ENCODE measurements around the gene MICALL2.

The MICALL2 gene

DNA sequence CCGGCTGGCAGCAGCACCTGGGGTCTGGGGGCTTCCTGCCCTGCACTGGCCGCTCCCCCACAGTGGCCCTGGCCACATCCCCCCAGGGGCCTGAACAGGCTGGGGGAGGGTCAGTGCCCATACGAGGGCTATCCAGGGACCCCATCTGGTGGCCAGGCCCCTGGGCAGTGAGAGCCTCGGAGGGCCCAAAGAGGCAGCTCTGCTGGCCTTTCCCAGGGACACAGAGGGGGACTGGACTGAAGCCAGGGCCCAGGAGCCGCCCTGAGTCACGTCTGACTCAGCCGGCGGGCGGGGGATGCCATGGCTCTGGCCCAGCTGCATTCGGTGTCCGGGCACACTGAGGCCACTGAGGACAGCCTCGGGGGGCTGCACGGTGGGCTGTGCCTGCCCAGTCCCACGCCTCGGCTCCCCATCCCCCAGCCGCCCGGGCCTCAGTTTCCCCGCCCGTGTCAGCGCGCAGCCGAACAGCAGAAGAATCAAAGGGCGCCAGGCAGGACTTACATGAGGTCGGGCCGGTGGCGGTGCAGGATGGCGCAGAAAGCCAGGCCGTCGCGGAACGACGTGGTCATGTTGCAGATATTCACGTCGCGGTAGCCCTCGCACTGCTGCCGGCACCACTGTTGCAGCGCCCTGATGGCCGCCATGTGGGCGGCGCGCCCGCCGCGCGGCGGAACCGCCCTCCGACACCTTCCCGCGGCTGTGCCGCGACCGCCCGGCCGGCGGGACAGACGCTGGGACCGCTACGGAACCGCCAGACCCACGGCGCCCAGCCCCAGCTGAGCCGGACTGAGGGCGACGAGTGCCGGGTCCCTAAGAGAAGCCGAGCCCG is at the start of gene MICALL2:
Gene MICALL2 (minus strand): TSS at position 788 of the 829 bp plus-strand sequence. CDS start 144 bp downstream, at position 644.
- DNase-seq (ENCODE audit: low read depth in 2 of 2), result peak in 1 of 2 experiments; percentile 12

DNA sequence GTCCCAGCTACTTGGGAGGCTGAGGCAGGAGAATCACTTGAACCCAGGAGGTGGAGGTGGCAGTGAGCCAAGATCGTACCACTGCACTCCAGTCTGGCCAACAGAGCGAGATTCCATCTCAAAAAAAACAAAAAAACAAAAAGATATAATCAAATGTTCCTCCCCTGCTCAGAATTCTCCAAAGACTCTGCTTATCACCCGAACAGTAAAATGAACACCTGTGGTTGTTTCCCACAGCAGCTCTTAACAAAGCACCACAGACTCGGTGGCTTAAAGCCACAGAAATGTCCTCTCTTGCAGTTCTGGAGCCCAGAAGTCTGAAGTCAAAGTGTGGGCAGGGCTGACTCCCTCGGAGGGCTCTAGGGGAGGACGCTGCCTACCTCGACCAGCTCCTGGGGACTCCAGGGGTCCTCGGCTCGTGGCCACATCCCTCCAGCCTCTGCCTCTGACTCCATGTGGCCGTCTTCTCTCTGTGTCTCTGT is 49.0 kb upstream of the MICALL2 start:
- DNase-seq (ENCODE audit: low read depth in 2 of 2), result no peak

DNA sequence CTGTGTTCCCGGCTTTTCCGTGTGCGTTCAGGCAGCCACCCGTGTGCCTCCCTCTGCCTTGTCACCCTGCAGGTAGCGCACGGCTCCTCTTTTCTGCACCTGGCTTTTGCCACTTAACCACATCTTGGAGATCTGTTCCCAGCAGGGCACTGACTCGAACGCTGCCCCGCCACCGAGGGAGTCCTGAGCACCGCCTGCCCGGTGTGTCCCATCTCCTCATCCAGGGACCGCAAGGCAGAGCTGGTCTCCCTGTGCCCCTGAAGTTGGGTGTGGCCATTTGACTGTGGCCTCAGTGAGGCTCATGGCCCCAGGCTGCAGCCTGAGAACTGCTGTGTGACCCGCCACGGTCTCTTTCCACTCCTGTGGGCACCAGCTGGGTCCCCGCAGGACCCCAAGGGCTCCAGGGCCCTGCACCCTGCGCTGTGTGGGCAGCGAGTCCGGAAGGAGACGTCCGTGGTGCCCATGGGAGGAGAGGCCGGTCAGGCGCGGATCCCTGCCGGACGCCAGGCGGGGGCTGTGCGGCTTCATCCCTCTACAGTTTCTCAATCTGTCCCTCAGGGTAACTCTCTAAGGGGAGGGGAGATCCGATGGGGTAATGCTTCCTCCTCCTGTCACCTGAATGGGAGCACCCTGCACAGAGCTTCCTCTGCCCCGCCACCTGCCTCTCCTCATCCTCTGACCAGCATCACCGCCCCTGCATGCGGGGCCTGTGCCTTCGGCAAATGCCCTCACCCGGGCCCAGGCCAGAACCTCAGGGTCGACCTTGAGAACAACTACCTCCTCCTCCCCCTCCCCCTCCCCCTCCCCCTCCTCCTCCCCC is 46.7 kb upstream of the MICALL2 start:
- DNase-seq (ENCODE audit: low read depth in 2 of 2), result no peak

DNA sequence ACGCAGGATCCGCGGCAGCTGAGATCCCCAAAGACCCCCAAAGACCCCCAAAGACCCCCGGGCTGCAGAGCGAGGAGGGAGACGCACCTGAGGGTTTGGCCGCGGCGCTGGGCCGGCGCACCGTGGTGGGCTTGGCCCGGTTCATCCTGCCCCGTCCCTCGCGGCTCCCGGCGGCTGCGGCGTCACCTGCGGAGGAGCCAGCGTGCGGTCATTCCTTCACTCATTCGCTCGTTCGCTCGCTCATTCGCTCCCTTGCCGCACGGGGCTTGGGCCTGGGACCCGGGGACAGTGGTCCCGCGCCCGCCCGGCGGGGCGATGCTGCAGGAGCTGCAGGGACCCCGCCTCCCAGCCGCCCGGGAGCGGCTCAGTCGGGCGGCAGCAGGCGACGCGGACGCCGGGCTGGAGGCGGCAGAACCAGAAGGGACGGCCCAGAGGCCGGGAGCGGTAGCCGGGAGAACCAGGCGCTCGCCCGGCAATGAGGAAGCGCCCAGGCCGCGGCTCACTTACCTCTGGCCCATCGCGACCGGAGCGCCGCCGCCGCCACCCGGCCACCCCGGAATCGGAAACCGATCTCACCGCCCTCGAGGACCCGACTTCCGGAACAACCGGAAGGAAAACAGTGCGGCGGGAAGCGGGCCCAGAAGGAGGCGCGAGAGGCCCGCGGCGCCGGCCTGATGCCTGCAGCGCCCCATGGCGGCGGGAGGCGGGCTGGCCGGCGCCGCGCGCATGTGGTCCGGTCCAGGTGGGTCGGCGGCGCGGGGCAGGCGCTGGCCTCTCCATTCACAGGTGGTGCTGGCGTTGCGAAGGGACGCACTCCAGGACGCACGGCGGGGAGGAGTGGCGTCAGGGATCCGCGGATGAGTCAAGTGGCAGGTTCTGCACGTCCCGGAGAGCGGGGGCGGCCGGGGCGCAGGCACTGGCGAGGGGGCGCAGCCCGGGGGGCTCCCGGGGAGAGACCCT is 44.8 kb upstream of the MICALL2 start, which contains the start of gene INTS1:
Gene INTS1 (minus strand): TSS at position 574 of the 960 bp plus-strand sequence. CDS start 429 bp downstream, at position 145.
- peak; percentile 87 for DNase-seq (ENCODE audit: low read depth in 2 of 2)

DNA sequence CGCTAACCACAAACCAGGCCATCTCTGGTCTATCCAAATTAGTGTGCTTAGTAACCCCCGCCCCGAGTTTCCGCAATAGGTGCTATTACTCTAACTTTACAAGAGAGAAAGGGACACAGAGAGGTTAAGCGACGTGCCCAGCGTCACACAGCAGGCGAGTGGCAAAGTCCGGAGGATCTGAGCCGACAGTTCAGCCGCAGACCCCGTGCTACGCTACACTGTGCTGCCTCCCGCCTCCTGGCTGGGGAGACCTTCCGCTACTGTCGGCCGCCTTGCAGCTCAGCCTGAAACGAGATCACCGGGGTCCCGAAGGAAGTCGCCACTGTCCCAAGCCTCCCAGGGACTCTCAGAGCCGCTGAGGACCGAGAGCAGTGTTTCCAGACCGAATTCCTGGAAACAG is 44.1 kb upstream of the MICALL2 start:
- DNase-seq (ENCODE audit: low read depth in 2 of 2), result no peak

DNA sequence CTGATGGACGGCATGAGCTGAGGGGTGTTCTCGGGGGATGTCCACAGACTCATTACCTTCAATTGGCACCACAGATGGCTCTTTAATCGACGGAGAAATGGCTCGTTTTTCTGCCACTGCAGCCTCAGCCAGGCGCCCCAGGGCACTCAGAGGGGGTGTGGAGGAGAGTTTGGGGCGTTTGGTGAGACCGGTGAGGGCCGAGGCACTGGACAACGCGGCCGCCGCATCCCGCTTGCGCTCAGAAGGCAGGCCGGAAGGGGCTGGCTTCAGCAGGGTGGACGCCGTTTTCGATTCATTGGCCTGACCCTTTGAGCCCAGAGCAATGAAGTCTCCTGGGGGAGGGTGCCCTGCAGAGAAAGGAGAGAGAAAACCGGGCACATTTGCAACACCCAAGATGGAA is 43.6 kb upstream of the MICALL2 start:
- DNase-seq (ENCODE audit: low read depth in 2 of 2), result no peak

DNA sequence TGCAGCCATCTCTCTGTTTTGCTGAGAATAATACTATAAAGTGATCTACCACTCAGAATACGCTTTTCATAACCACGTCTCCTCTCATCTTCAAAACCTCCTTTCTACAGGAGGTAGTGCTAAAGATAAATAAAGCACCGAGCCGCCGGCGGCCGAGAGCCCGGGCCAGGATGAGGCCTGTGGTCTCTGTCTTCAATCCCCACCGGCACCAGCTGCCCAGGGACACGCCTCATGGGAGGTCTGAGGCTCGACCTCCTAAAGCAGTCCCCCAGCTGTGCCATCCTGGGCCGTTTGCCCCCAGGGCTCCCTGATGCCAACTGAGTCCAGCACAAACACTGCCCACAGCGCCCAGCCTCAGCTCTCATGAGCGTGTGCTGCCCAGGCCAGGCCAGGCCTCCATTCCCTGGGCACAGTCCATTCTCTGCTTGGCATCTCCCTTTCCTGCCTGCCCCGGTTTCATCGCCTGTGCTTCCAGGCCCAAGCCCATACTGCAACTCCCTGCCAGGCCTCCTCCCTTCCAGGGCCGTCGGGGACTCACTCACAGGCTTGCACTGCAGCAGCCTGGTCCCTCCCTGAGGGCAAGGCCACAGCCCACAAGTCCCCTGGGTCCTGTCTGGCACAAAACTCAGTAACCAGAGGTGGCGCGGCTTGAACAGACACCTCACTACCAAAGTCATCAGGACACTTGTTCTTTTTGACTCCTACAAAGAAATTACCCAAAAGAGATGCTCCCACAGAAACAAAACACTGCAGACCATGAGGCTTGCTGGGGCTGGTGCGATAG is 42.4 kb upstream of the MICALL2 start:
- no peak for DNase-seq (ENCODE audit: low read depth in 2 of 2)

DNA sequence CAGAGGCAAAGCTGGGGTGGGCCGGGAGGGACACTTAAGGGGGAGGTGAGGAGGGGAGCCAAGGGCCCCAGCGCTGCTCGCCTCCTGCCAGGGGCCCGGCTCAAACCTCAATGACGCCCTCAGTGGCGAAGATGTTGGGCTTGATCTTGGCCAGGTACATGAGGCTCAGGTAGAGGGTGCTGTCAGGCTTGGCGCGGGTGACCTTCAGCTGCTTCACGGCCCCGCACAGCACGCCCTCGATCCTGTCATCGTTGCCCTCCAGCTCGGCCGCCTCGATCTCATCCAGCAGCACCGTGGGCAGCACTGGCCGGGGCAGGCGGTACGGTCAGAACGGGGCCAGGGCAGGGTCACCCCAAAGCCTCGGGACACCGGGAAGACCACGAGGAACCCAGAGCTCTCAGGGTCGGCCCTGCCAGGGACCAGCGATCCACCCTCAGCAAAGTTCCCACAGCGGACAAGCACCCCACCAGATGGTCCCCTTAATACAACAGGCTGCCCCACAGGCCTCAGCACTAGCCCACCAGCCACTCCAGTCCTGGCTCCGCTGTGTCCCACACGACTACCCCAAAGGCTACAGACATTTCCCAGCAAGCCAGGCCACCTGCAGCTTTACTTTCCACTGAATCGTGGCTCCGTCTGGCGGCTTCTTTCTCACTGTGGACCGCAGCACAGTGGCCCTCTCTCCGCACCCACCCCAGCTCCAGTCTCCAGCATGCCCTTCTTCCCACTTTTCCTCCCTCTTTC is 41.0 kb upstream of the MICALL2 start:
- DNase-seq (ENCODE audit: low read depth in 2 of 2), result no peak

DNA sequence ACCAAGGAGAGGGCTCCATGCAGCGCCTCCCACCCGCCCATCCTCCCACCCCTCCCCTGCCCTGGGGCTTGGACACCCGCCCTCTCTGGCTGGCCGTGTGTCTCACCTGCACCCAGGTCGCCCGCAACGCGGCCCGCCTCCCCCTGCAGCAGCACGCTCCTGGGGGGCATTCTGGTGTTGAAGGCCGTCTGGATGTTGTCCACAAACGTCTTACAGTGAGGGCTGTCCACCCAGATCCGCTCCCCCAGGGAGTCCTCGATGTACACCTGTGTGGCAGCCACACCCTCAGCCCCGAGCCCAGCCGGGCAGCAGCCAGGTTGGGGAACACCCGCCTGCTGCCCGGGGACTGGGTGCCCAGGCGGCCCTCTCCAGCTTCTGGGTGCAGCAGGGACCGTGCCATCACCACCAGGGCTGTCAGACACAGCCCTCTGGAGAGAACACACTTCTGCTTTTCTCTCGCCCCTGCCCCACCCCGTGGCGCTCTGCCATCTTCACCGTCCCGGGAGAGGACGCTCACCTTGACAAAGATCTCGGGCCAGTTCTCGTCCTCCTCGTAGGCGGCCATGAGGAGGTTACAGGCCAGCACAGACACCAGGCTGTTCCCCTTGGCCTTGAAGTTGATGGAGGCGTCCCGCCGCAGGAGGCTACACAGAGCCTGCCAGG is 40.2 kb upstream of the MICALL2 start:
- no peak for DNase-seq (ENCODE audit: low read depth in 2 of 2)

DNA sequence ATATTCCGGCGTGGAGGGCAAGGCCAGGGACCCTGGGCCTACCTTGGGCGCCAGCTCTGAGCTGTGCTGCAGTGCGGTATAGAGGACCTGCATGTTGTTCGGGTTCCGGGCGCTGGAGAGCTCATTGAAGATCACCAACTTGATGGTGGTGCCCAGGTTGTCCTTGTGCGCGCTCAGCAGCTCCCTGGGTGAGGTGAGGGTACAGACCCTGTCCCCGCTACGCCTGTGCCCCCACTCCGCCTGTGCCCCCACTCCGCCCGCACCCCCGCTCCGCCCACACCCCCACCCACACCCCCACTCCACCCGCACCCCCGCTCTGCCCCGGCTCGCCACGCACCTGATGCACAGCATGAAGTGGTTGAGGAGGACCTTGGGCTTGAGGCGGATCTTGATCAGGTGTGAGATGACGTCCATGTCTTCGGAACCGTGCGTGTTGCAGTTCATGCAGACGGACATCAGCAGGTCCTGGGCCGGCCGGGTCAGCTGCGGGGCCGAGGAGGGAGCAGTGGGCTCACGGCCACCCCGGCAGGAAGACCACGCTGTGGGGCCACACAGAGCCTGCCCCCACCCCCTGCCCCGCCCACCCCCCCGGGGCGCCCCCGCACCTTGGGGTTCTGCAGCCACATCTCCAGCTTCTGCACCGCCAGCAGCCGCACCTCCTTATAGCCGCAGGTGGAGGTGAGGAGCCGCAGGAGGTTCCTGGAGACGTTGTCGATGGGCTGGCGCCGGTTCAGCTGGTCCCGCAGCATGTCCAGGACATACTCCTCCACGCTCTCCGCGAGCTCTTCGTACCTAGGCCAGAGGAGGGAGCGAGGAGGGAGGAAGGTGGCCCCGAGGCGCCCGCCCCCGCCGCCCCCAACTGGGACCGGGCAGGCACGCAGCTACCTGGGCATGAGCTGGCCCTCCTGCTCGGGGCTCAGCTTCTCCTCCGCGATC is 39.4 kb upstream of the MICALL2 start:
- DNase-seq (ENCODE audit: low read depth in 2 of 2), result no peak

DNA sequence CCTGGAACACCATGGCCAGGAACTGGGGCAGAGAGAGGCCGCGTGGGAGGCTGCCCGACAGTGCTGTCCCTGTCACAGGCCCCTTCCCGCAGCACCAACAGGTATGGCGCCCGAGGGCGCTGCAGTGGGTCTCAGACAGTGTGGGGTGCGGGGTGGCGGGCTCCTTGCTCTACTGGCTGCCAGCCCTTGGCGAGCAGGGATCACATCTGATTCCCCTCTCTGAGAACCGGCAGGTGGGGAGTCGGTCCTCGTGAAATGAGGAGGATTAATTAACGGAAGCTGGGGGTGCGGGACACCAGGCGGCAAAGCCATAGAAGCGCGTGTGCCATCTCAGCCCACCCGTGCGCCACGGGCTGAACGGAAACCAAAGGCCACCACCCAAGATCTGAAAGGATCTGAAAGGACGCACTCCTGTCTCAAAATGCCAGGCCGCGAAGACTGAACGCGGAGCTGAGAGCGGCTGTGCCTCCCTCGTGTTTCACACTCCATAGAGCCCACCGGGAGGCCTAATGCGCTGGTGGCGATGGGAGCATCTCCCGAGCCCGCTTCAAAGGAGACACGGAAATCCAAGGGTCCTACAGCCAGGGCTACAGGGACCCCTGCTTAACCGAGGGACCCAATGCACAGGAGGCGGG is 38.1 kb upstream of the MICALL2 start:
- no peak for DNase-seq (ENCODE audit: low read depth in 2 of 2)

DNA sequence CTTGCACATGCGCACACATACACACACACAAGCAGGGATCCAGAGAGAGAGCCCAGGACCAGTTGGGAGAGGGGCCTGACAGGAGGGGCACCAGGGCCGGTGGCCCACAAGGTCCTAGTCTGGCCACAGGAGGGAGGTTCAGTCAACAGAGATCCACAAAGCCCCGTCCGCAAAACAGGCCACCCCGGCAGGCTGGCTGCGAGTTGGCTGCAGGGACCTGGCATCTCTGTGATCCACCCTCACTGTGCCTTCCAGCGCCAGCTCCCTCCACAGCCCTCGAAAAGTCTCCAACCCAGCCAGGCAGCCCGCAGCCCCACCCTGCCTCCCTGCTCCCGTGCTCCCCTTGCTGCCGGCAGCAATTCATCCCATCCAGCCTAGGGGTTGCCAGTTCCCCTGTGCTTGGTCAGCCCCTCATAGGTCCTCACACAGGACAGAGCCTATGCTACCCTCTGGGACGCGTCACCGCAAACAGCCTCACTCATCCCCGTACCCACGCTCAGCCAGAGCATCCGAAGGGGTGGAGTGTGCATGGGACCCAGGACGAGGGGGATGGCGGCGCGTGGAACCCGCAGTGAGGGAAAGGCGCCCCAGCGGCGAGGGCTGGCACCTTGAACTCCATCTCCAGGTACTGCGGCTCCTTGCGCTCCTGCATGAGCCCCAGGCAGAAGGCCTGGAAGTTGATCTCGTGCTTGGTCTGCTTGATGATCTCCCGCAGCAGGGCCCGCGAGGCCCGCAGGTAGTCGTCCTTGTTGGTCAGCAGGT is 37.4 kb upstream of the MICALL2 start:
- DNase-seq (ENCODE audit: low read depth in 2 of 2), result no peak

DNA sequence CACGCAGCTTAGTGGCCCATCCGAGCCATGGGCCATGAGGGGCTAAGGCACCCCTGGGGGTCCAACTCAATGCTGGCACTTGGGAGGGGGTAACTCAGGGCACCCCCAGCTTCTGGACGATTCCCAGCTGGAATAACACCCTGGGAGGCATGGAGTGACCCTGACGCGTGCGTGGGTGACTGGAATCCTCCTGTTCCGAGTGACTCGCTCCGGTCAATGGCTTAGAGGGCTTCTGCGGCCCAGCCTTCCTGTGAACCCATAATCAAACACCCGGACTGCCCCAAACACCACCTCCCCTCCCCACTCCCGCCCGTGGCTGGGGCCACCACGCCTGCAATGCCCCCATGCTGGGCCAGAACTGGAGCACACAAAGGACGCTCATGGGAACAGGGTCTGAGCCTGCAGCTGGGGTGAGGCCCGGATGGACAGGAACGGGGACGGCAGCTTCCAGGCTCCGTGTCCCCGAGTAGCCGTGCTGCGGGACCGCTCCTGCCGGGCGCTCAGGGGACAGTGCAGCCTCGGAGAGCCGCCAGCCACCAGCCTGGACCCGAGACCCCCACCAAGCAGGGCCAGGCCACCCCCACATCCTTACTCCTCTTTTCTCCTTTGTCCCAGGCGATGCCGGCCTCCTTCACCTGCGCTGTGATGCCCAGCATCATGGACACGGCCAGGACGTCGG is 36.4 kb upstream of the MICALL2 start:
- no peak for DNase-seq (ENCODE audit: low read depth in 2 of 2)

DNA sequence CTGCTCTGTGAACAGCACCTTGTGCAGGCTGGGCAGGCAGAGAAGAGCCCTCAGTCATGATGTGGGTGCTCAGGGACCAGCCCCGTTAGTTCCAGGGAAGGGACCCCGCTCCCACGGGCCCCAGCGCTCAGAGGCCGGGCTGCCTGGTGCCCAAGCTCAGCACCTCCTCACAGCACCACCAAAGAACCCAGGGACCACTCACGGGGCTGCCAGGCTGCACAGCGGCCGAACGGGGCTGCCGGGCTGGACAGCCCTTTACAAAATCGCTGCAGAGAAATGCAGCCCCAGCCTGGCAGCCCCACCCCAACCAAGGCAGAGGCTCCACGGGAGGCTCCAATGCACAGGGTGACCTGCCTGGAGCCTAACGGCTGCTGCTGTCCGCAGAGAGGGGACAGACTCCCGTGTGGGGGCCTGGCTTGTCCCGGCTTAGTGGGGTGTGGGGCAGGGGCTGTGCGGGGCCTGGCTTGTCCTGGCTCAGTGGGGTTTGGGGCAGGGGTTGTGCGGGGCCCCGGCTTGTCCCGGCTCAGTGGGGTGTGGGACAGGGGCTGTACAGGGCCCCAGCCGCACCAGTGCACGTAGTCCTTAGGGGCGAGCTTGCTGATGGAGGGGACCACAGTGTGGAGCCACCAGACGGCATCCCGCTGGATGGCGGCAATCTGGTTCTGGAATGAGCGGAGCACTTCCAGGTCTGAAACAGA is 35.7 kb upstream of the MICALL2 start:
- no peak for DNase-seq (ENCODE audit: low read depth in 2 of 2)

DNA sequence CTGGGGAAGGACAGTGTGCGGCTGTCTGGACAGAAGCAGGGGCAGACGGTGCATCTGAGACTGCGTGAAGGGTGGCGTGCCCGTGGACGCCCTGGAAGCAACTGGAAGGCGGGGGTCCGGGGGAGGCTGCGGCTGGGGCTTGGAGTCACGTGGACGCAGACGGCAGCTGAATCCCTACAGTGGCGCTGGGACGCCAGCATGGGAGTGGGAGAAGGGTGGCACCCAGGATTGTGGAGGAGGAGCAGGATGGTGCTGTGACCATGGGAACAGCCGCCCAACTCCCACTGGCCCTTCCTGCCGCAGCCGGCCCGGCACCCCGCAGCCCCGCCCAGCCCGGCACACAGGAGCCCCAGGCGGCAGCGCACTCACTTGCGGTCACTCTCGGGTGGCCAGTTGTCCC is 35.2 kb upstream of the MICALL2 start:
- no peak for DNase-seq (ENCODE audit: low read depth in 2 of 2)

DNA sequence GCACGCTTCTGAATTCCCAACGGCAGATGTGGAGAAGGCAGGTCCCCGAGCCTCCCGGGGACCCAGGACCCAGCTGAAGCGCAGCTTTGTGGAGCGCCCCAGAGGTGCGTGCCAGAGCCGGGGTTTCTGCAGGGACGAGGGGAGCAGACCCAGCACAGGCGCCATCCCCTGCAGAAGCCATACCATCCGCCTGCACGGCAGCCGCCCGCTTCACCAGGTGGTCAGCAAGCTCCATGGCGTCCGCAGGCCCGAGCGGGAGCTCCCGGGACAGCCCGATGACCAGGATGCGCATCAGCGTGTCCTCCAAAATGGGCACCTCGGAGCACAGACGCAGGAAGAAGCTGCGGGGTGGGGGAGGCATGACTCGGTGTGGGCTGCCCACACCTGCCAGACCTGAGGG is 34.3 kb upstream of the MICALL2 start:
- DNase-seq (ENCODE audit: low read depth in 2 of 2), result no peak

Measured in stimulated activated CD4-positive, alpha-beta T cell treated with anti-CD3 and anti-CD28 coated beads, Interleukin-12 subunit alpha, Interleukin-12 subunit beta, amount 100 ng/mL, for 24 hours (primary cell).